DND-41 (cell line): Measurements from ENCODE around the gene SLC1A2.

Experiments
- EZH2 ChIP-seq: IDR thresholded peaks from 3 replicates; pipeline ENCODE4 v1.6.1; 2012; ENCODE audit warnings: borderline replicate concordance, low read depth, mild to moderate bottlenecking, moderate library complexity, low read length, inconsistent platforms; ENCODE audit not compliant: severe bottlenecking
- TF ChIP-seq, protein P1 (sequence below): IDR thresholded peaks from 2 replicates; pipeline ENCODE4 v1.5.1; 2012; ENCODE audit warnings: borderline replicate concordance, low read length, moderate library complexity, mild to moderate bottlenecking; ENCODE audit not compliant: poor library complexity, severe bottlenecking; ENCODE audit errors: extremely low read depth

DNA sequence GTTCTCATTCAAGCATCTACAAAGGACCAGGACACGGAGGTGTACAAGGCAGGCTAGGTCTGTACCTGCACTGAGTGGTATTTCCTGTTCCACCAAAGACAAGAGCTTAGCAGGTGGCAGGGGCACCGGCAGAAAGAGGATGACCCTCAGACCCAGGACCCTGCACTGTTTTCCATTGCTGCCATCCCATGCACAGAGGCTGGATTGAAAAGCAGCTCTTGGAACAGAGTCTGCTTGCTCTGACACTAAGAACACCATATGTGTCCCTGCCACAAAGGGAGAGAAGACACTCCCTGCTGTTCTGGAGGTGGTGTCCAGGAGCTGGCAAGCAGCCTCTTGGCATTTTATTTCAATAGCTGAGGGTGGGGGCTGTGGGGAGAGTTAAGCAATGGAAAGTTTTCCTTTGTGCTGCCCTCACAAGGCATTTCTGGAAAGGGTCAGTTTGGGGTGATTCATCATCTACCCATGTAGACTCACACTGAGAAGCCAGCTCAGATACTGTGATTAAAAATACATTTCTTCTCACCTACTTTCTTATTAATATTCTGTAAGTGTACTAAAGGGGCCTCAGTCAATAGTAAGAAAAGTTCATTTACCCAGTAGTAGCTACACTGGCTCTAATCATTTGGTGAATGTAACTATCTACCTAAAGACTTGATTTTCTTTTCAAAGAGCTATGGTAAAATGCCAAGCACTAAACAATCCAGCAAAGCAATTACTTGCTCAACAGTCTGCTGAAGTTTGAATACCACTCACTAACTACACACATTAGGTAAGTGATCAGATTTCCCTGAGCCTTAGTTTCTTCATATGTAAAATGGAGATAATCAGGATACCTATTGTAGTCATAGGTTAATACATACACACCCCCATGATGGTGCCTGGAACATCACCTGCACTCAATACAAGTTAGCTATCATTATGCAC, 55.2 kb downstream of the SLC1A2 start:
- TF ChIP-seq, protein P1, sequence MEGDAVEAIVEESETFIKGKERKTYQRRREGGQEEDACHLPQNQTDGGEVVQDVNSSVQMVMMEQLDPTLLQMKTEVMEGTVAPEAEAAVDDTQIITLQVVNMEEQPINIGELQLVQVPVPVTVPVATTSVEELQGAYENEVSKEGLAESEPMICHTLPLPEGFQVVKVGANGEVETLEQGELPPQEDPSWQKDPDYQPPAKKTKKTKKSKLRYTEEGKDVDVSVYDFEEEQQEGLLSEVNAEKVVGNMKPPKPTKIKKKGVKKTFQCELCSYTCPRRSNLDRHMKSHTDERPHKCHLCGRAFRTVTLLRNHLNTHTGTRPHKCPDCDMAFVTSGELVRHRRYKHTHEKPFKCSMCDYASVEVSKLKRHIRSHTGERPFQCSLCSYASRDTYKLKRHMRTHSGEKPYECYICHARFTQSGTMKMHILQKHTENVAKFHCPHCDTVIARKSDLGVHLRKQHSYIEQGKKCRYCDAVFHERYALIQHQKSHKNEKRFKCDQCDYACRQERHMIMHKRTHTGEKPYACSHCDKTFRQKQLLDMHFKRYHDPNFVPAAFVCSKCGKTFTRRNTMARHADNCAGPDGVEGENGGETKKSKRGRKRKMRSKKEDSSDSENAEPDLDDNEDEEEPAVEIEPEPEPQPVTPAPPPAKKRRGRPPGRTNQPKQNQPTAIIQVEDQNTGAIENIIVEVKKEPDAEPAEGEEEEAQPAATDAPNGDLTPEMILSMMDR = no peak
- TF ChIP-seq EZH2 = no peak
